A204.1 (cell line): ENCODE measurements around the gene KRT78.
"Not testable (repeated sequence)": the region's sequence is repeated elsewhere in the genome, so short reads cannot be mapped to it uniquely, and the experiment has no call there.

Experiments used
- FAIRE-seq: peaks from 2 replicates; lab custom pipeline; 2012; peaks lifted over from hg19 to GRCh38; lab: Jason Lieb, UNC

KRT78 gene

DNA sequence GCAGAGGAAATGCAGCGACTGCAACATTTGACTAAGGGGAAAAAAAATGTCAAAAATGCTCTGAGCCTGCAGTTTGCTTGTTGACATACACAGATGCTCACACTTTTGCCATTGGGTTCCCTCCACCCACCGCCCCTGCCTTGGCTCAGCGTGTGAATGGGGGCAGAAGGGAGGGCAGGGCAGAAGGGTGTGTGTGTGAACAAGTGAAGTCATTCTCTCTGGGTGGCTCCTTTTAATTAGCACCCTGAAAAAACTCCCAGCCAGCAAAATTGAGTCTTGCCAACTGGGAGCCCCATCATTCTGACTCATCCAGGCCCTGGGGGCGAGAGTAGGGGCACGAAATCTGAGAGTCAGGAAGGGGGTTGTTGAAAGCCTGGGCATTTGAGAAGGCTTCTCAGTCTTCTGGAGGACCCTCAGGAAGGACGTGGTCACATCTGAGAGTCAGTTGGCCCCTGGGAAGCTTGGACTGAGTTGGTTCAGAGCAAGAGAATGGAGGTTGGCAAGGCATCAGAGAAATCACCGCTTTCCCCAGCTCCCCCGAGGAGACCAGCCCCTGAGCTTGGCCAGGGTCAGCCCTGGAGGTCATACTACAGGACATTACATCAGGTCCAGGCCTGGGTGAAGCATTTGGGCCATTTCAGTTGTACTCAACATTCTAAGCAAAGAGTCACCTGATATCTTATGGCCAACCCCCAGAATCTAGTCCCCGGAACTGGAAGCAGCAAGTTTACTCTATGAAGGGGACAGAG, 22.7 kb upstream of the KRT78 start:
- no peak for FAIRE-seq

DNA sequence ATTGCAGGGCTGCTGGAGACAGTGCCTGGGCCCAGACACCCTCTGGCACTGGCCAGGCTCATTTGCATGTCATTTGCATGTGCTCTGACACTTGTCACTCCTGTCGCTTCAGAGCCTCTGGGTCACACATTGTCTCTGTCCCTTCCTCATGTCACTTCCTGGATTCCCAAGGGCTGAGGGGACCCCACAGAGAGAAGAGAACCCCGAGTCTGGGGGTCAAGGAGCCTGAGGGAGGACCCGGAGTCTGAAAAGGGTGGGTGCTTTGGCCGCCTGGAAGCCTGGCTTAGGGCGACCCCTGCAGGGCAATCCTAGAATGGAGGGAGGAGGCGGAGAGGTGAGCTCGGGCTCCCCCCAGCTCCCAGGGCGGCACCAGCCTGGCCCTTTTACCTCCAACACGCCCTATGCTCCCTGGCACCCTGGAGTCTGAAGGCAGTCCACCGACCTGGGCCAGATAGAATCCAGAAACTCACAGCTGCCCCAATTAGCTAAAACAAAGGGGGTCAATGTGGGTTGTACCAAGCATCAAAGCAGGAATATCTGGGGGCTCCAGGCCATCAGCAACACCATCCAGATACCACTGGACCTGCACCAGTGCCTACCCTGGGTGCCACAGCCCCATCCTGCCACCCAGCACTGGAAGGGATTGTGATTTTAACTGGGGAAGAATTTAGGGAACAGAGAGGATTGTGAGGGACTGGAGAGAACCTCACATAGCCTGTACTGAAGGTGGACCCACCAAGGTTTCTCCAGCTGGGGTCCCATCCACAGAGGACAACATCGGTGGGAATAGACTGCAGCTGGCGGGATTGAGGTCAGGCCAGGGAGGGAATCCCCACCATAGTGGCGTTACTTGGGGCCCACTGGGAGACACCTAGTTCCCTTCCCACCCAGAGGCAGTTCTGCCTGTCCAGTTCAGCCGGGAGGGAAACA, 21.8 kb upstream of the KRT78 start:
- no peak for FAIRE-seq

DNA sequence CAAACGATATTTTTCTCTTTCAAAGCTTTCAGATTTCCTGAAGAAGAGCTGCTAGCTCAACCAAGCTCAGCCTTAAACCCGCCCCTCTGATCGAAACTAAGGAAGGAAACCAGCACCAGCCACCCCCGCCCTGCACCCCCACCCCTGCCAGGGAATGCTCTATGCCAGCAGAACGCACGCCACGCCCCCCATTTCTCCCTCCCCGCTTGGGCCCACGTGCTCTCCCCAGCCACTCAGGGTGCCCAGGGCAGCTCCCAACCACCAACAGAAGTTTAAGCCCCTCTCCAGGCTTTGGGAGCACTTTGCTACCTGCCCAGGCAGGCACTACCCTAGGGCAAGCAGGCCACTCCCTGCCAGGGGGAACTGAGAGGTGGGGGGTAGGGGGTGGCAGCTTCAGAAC, 18.8 kb upstream of the KRT78 start:
- FAIRE-seq, result no peak

- no peak for FAIRE-seq
Observed at GRCh38 chr12:52867152-52867551, 18.4 kb upstream of the KRT78 start.

GRCh38 chr12:52865090-52865944, 16.5 kb upstream of the KRT78 start:
- FAIRE-seq, result no peak

GRCh38 chr12:52862023-52862422, 13.2 kb upstream of the KRT78 start:
- FAIRE-seq, result no peak

- no peak for FAIRE-seq
Observed at GRCh38 chr12:52861511-52861910, 12.7 kb upstream of the KRT78 start.

DNA sequence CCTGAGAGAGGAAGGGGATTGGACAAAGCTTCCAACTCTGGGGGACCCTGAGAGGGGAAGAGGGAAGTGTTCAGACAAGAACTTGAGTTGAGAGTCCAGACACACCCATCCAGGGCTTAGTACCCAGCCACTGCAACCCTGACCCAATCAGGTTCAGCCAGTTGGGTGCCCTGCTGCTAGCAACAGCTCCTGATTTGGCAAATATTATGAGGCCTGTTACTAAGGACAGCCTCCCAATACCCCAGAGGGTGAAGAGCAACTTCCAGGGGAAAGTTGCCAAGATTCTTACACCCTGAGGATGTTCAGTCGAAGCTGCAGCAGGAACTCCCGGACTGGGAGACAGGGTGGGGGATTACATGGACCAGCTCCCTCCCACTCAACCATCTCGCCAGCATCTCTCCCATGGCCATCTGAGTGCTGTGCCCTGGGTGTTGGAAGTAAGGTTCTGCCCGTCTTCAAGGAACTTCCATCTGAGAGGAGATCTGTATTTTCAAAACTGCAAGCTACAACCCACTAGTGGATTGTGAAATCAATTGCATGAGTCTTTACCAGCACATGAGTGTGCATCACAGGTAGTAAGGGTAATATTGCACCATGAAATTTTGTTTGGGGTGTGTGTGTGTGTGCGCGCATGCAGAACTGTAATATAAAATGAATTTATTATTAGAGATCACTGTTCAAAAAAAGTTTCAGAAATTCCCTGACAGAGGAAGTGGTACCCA, 11.5 kb upstream of the KRT78 start:
- FAIRE-seq, result no peak

DNA sequence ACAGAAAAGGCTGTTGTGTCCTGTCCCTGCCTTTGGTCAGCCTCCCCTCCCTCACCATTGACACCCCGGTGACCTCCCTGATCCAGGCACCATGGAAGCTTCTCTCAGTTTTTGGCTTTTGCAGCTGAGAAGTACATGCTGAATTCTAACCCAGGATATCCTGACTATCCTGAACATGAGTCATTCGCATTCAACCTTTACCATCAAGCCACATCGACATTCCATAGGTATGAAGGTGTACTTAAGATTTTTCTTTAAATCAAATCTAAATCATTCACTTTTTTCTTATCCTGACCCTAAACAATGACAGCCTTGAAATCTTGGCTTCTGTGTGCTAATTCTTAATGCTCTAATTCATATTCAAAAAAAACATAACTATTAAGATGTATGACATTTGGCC, 8.7 kb upstream of the KRT78 start:
- FAIRE-seq, result no peak

DNA sequence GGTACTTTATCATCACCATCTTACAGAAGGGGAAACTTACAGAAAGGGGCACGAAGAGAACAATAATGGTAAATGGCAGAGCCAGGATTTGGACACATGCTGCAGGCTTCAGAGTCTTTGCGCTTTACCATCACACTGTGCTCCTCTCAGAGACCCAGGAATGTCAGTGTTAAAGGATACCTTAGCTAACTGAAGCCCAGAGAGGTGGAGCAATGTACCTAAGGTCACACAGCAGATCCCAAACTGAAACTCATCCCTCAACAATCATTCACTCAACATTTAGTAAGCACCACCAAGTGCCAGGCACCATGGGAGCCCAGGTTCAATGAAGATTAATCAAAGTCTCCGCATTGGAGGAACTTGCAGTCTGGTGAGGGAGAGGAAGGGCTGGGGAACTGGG, 8.0 kb upstream of the KRT78 start:
- FAIRE-seq, result no peak

DNA sequence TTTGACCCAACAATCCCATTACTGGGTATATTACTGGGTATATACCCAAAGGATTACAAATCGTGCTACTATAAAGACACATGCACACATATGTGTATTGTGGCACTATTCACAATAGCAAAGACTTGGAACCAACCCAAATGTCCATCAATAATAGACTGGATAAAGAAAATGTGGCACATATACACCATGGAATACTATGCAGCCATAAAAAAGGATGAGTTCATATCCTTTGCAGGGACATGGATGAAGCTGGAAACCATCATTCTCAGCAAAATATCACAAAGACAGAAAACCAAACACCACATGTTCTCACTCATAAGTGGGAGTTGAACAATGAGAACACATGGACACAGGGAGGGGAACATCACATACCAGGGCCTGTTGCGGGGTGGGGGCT, 7.3 kb upstream of the KRT78 start:
- not testable (repeated sequence) for FAIRE-seq

DNA sequence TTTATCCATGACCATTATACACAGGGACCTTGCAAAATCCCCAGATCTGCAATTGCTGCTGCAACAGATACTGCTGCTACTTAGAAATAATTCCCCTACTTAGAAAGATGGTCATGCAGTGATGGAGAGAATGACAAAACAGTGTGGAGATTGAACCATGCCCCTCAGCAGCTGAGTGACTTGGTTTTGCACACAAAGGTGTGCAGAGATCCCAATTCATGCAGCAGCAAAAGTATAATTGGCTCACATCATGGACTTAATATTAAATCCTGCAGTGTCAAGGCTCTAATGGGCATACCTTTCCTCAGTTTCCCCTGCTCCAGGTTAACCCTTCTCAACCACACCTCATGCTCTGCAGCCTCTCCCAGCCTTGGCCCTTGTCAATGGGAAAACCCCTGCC, 3.0 kb upstream of the KRT78 start:
- FAIRE-seq, result no peak

GRCh38 chr12:52850681-52851080, 1.9 kb upstream of the KRT78 start:
- no peak for FAIRE-seq

DNA sequence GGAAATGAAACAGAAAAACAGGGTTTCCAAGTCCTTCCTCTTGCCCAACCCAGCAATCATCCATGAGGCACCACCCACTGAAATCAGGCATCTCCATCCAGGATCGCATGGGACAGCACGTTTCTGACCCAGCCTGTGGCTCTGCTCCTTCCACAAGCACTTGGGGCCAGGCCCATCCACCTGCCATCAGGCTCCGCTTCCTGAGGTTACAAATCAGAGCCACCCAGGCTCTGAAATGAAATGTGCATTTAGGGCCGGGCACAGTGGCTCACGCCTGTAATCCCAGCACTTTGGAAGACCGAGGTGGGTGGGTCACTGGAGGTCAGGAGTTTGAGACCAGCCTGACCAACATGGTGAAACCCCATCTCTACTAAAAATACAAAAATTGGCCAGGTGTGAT, 717 bp upstream of the KRT78 start:
- no peak for FAIRE-seq

DNA sequence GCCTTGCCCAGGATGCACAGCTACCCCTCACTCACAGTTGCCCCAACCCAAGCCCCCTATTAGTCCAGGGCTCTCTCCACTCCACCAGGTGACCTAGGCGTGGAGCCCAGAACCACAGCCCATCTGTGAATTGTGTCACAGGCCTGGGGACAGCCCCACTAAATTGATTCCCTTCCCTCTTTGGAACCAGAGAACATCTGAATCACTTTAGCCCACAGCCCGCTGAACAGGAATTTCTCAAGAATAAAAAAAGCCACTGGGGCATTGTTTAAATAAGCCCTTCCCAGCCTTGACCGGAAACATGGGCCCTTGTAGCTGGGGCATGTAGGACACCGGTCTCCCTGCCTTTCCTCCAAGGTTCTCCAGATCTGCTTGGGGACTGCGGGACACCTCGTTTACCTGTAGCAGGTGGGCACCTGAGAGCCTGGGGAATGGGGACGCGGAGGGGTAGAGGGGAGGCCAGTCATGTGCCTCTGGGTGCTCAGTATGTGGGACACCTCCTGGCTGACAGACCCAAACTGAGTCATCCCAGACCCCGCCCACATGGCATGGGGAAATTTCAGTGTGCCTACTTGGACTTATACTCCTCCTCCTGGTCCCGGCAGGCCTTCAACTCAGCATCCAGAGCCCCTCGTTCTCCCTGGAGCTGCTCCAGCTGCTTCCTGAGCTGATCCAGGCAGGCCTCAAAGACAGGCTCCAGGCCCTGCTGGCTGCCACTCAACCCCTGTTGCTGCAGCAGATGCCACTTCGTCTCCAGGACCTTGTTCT, 1.3 kb downstream of the KRT78 start:
- FAIRE-seq, result no peak

GRCh38 chr12:52846356-52846970, 2.3 kb downstream of the KRT78 start:
- FAIRE-seq, result no peak

DNA sequence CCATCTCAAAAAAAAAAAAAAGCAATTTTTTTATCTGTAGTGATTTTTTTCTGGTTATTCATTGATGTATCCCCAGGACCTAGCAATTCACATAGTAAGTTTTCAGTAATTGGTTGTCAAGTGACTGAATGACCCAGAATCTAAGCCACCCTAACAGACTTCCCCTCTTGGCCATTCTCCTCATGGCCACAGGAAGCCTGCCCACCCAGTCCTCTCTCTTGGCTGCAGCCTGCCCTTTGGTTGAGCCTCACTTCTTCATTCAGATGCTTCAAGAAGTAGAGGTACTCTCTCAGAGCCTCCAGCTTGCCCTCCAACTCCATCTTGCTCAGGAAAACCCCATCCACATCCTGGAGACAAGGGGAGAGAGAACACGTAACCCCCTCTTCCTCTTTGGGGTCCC, 2.8 kb downstream of the KRT78 start:
- no peak for FAIRE-seq

- FAIRE-seq, result no peak
Observed at GRCh38 chr12:52844386-52844785, 4.4 kb downstream of the KRT78 start.

DNA sequence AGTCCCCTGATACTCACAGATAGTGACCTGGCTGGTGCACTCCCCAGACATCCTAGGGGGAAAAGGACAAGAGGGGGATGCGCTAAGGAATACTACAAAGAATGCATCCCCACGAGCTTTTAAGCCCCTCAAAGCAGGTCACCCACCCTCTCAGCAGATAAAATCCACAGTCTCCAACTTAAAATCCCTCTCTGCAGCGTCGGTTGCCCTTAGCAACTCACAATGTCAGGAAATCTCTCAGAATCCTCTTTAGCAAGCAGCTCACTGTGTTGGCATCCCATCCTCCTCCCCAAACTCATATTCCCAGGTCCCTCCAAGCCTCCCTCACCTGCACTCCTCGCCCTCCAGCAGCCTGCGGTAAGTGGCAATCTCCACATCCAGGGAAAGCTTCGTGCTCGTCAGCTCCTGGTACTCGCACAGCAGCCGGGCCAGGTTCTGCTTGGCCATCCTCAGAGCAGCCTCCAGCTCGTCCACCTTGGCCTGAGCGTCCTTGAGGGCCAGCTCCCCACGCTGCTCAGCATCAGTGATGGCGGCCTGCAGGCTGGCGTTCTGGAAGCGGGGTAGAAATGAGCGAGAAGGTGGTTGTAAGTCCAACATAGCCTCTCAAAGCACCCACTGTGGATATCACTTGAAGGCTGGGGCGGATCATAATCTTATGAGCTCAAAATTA, 9.2 kb downstream of the KRT78 start:
- no peak for FAIRE-seq
